Stimulated activated naive CD4-positive, alpha-beta T cell treated with Interleukin-2 at 50 U/mL for 16 hours (primary cell): ENCODE measurements around the gene CDK16.

Source experiments
- DNase-seq: peaks from one replicate; lab custom pipeline; 2025; lab: John Stamatoyannopoulos, UW

The CDK16 gene

GRCh38 chrX:47209508-47210238, 8.8 kb upstream of the CDK16 start:
- no peak for DNase-seq

GRCh38 chrX:47210661-47211425, 7.6 kb upstream of the CDK16 start:
- DNase-seq, result no peak

- DNase-seq, result no peak
These were observed 5.8 kb upstream of the CDK16 start for GRCh38 chrX:47212381-47213293.

- no peak for DNase-seq
These were observed 3.9 kb upstream of the CDK16 start for GRCh38 chrX:47214435-47215077.

GRCh38 chrX:47215291-47215900, 3.1 kb upstream of the CDK16 start:
- DNase-seq, result no peak

GRCh38 chrX:47216393-47216925, 2.0 kb upstream of the CDK16 start:
- no peak for DNase-seq

GRCh38 chrX:47217121-47217851, 1.2 kb upstream of the CDK16 start:
- DNase-seq, result peak; percentile 11

- DNase-seq, result peak; percentile 99
These were observed 615 bp upstream of the CDK16 start for GRCh38 chrX:47217852-47218279.

- DNase-seq, result peak; percentile 48
These were observed 687 bp downstream of the CDK16 start for GRCh38 chrX:47218920-47219815.

GRCh38 chrX:47221756-47222155, 3.3 kb downstream of the CDK16 start:
- DNase-seq, result no peak

- DNase-seq, result no peak
These were observed 4.4 kb downstream of the CDK16 start for GRCh38 chrX:47222751-47223350.

- DNase-seq, result no peak
These were observed 5.2 kb downstream of the CDK16 start for GRCh38 chrX:47223476-47224250.

GRCh38 chrX:47224266-47224895, 5.9 kb downstream of the CDK16 start:
- no peak for DNase-seq

- DNase-seq, result no peak
These were observed 6.4 kb downstream of the CDK16 start for GRCh38 chrX:47224896-47225290.

- DNase-seq, result no peak
These were observed 7.6 kb downstream of the CDK16 start for GRCh38 chrX:47226071-47226470.

- DNase-seq, result no peak
These were observed 8.3 kb downstream of the CDK16 start for GRCh38 chrX:47226531-47227333.

- no peak for DNase-seq
These were observed 8.8 kb downstream of the CDK16 start for GRCh38 chrX:47227334-47227583.
